Sigmoid colon (tissue), 7 donors: ENCODE data around the gene UBA6. TPM values are rescaled to one million over a fixed set of nuclear protein-coding genes. Genes with fewer than 3 reads are reported as not detected.
"Not testable (repeated sequence)": the region's sequence is repeated elsewhere in the genome, so short reads cannot be mapped to it uniquely, and the experiment has no call there.

Experiments used
- DNase-seq: peaks from one replicate; pipeline ENCODE4 v3.0.0-alpha.2; 2019
- H3K27ac ChIP-seq, 4 donors: fragments of 200-600 bp; sonication (generic); one replicate each; pipeline ENCODE4 v1.5.1; 2016 to 2019; ENCODE audit warnings: mild to moderate bottlenecking in 1 of 4
- H3K27me3 ChIP-seq, 3 donors: fragments of 200-600 bp; sonication (generic); one replicate each; pipeline ENCODE4 v1.5.1; 2019; ENCODE audit warnings: mild to moderate bottlenecking in 1 of 3
- H3K36me3 ChIP-seq, 4 donors: fragments of 200-600 bp; sonication (generic); one replicate each; pipeline ENCODE4 v1.5.1; 2016 to 2019
- H3K4me1 ChIP-seq, 4 donors: fragments of 200-600 bp; sonication (generic); one replicate each; pipeline ENCODE4 v1.5.1; 2017 to 2019
- H3K4me3 ChIP-seq, 4 donors: fragments of 200-600 bp; sonication (generic); one replicate each; pipeline ENCODE4 v1.5.1; 2017 to 2019; ENCODE audit warnings: mild to moderate bottlenecking in 2 of 4, moderate library complexity in 1 of 4
- H3K9me3 ChIP-seq, 4 donors: fragments of 200-600 bp in 3 of 4; sonication (generic) in 3 of 4; one replicate each; pipeline versions ENCODE4 v1.5.1 to v1.6.1; 2013 to 2019
- EP300 ChIP-seq, 4 donors: sonication (generic); formaldehyde crosslinking; IDR thresholded peaks; one replicate each; pipeline ENCODE4 v1.6.1; 2017; ENCODE audit warnings: antibody characterized with exemption in 4 of 4
- POLR2A ChIP-seq, 2 donors: fragments of 450-650 bp; IDR thresholded peaks; one replicate each; pipeline ENCODE4 v1.6.1; 2016; ENCODE audit warnings: antibody characterized with exemption in 2 of 2, mild to moderate bottlenecking in 2 of 2, moderate library complexity in 2 of 2
- POLR2AphosphoS5 ChIP-seq, 4 donors: sonication (generic); formaldehyde crosslinking; IDR thresholded peaks; one replicate each; pipeline ENCODE4 v1.6.1; 2017; ENCODE audit warnings: antibody characterized with exemption in 4 of 4
- WGBS, 2 donors: extraction: QIAGEN DNeasy Blood & Tissue Kit; methylation state at CpG; one replicate each; pipeline ENCODE4 v1.1.7; 2013; 5-methylcytosine and 5-hydroxymethylcytosine counted together
- intact Hi-C: fragments of 100-400 bp; cut with DNase I; formaldehyde crosslinking; loops from one replicate; pipeline ENCODE4 v1.15.1; 2023
- polyA plus RNA-seq, 3 donors: library from polyadenylated mRNA; stranded (reverse); fragments of 200-250 nt; gene quantifications; one replicate each; pipeline ENCODE4 v1.2.3, GENCODE V29; 2013
- total RNA-seq, 4 donors: library from RNA; depleted of rRNA; stranded (reverse); fragments of >200 nt; gene quantifications; one replicate each; pipeline ENCODE4 v1.1.0, GENCODE V29; 2016
- TF ChIP-seq, protein P1 (sequence below), 4 experiments: fragments of 450-650 bp in 3 of 4; fragments of 200-600 bp in 1 of 4; IDR thresholded peaks; one replicate each; pipeline ENCODE4 v1.5.1; 2016 to 2019; ENCODE audit warnings: antibody characterized with exemption in 4 of 4, mild to moderate bottlenecking in 3 of 4, moderate library complexity in 2 of 4
- donor health status: healthy with polysubstance abuse.
- donor health status: Bipolar disorder and iron deficiency.
- donor health status: healthy.

The UBA6 gene
- total and polyA plus RNA-seq, 7 donors: 4.2 to 85.0 (median 22.8) TPM

DNA sequence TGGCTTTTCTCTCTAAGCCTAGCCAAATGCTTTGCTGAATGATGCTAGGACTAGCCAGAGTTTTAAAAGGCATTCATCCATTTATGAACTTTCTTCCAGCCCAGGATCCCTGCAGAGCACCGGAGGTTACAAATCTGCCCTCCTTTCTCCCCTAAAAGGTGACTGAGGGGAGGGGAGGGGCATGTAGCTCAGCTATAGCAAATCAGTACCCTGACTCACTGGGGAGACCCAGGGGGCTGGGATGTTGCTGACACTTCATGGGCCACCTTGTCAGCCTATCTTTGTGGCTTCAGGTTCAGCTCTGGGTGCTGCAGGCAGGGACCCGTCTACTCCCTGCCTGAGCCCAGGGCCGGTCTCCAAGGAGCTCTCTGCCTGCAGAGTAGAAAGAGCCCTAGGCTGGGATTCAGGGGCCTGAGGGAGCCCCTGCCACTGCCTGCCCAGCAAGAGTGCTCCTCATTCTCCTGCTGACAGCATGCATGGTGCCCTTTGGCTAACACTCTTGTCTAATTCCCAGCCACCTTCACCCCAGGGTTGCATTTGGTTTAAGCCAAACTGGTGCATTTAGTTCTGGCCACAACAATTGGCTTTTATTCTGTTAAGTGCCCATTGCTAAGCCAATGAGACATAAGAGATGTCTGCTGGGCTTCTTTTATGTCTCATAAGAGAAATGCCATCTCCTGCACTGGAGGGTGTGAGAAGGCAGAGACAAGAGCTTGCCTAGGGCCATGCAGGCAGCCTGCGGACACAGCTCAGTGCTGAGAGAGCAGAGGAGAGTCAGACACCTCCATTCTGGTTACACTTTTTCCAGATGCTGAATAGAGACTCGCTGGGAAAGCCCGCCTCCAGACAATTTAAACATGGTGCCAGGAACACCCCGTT, 11.9 kb upstream of the UBA6 start:
- H3K4me3 ChIP-seq: no peak overlapping the region
- H3K27ac ChIP-seq: no peak overlapping the region
- 82 to 87% methylated on average over 7 of the region's 7 CpGs for WGBS, 2 donors
- DNase-seq: no peak
- TF ChIP-seq, protein P1, sequence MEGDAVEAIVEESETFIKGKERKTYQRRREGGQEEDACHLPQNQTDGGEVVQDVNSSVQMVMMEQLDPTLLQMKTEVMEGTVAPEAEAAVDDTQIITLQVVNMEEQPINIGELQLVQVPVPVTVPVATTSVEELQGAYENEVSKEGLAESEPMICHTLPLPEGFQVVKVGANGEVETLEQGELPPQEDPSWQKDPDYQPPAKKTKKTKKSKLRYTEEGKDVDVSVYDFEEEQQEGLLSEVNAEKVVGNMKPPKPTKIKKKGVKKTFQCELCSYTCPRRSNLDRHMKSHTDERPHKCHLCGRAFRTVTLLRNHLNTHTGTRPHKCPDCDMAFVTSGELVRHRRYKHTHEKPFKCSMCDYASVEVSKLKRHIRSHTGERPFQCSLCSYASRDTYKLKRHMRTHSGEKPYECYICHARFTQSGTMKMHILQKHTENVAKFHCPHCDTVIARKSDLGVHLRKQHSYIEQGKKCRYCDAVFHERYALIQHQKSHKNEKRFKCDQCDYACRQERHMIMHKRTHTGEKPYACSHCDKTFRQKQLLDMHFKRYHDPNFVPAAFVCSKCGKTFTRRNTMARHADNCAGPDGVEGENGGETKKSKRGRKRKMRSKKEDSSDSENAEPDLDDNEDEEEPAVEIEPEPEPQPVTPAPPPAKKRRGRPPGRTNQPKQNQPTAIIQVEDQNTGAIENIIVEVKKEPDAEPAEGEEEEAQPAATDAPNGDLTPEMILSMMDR (IDR thresholded peaks at IDR 0.05): no peak
- TF ChIP-seq EP300 (IDR thresholded peaks at IDR 0.05) (no peak), POLR2A (IDR thresholded peaks at IDR 0.05) (no peak), POLR2AphosphoS5 (IDR thresholded peaks at IDR 0.05) (no peak)
- H3K9me3 ChIP-seq: no peaks in the 10 kb centered on the region
- no peaks in the 10 kb centered on the region for H3K27me3 ChIP-seq
- H3K4me1 ChIP-seq: no peaks in the 10 kb centered on the region
- intact Hi-C loops: no loop called here
- no peaks in the 10 kb centered on the region for H3K36me3 ChIP-seq

DNA sequence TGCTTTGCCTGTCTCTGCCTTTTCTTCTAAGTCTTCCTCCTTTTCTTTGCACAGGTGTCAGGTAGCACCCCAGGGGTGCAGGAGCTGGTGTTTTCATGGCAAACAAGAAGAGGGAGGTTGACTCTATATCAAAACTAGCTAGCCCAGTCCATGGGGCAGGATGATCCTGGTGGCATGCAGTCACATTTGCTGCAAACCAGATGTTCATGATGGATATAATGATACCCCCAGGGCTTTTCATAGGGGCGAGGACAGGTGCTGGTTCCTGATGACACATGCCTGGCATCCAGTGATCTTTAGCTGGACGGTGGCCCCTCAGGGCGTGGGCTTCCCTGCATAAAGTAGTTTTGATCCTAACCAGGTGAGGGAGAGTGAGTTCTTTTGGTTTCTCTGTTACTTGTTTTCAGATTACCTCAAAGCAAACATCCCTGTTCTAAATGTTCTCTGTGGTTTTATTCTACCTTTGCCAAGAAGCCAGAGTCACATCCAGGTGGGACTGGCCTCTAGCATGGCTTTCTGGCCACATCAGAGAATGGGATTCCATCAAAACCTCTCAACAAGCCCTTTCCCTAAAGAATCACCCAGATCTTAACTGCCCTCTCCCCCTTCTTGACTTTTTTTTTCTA, 11.2 kb upstream of the UBA6 start:
- DNase-seq: no peak
- no peak overlapping the region for H3K4me3 ChIP-seq
- H3K27me3 ChIP-seq: no peaks in the 10 kb centered on the region
- H3K36me3 ChIP-seq: no peaks in the 10 kb centered on the region
- no peaks in the 10 kb centered on the region for H3K4me1 ChIP-seq
- no peak overlapping the region for H3K27ac ChIP-seq
- 78 to 90% methylated on average over 3 of the region's 3 CpGs for WGBS, 2 donors
- intact Hi-C loops: no loop called here
- no peaks in the 10 kb centered on the region for H3K9me3 ChIP-seq
- TF ChIP-seq EP300 (IDR thresholded peaks at IDR 0.05) (no peak), POLR2A (IDR thresholded peaks at IDR 0.05) (no peak), POLR2AphosphoS5 (IDR thresholded peaks at IDR 0.05) (no peak)
- TF ChIP-seq, protein P1 (IDR thresholded peaks at IDR 0.05): no peak

DNA sequence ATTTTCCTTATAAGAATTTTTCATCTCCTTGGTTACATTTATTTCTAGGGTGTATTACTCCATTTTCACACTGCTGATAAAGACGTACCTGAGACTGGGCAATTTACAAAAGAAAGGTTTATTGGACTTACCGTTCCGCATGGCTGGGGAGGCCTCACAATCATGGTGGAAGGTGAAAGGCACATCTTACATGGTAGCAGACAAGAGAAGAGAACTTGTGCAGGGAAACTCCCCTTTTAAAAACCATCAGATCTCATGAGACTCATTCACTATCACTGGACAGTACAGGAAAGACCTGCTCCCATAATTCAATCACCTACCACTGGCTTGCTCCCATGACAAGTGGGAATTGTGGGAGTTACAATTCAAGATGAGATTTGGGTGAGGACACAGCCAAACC, 5.7 kb upstream of the UBA6 start:
- H3K27me3 ChIP-seq, H3K4me3 ChIP-seq, H3K27ac ChIP-seq, H3K4me1 ChIP-seq, H3K9me3 ChIP-seq, DNase-seq, intact Hi-C loops, H3K36me3 ChIP-seq: not testable (repeated sequence)
- 96 to 97% methylated on average over 3 of the region's 3 CpGs for WGBS, 2 donors

DNA sequence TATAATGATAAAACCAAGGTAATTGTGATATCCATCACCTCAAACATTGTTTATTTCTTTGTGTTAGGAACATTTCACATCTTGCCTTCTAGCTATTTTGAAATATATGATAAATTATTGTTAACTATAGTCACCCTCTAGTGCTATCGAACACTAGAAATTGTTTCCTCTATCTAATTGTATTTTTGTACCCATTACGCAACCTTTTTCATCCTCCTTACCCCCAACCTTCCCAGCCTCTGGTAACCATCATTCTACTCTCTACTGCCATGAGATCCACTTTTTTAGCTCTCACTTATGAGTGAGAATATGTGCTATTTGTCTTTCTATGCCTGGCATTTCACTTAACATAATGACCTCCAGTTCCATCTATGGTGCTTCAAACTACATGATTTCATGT, 3.9 kb upstream of the UBA6 start:
- Histone ChIP-seq H3K4me3 (no peak overlapping the region), H3K9me3 (no peaks in the 10 kb centered on the region), H3K27ac (no peak overlapping the region), H3K27me3 (no peaks in the 10 kb centered on the region), H3K36me3 (no peaks in the 10 kb centered on the region), H3K4me1 (peaks cover 0 to 16% (median 11%) of the 10 kb centered on the region in 4 donors)
- 97% methylated on average over 2 of the region's 2 CpGs for WGBS, 2 donors
- no peak for TF ChIP-seq EP300 (IDR thresholded peaks at IDR 0.05)
- no peak for TF ChIP-seq POLR2AphosphoS5 (IDR thresholded peaks at IDR 0.05)
- TF ChIP-seq POLR2A (IDR thresholded peaks at IDR 0.05): no peak
- TF ChIP-seq, protein P1 (IDR thresholded peaks at IDR 0.05): no peak
- intact Hi-C loops: no loop called here
- no peak for DNase-seq

DNA sequence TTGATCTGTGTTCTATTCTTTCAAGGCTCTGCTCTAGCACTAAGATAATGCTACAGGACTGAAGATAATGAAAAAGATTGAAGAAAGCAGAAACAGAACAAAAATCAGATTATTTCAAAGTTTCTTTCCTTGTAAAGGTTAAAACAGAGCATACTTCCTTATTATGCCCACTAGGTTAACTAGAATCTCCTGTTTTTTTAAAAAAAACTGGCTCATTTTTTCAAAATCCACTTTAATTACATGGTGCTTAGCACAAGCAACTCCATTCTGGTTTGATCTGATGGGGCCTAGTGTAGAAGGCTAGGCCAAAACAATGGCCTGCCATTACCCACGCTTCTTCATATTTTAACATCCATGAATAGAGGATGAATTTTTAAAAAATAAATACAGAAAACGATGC, 1.2 kb upstream of the UBA6 start:
- H3K36me3 ChIP-seq: no peaks in the 10 kb centered on the region
- H3K27me3 ChIP-seq: no peaks in the 10 kb centered on the region
- intact Hi-C loops: no loop called here

More for the DNA sequence above, 1.2 kb upstream of the UBA6 start:
- TF ChIP-seq POLR2AphosphoS5 (IDR thresholded peaks at IDR 0.05): no peak
- TF ChIP-seq POLR2A (IDR thresholded peaks at IDR 0.05): no peak
- TF ChIP-seq EP300 (IDR thresholded peaks at IDR 0.05): no peak
- TF ChIP-seq, protein P1 (IDR thresholded peaks at IDR 0.05): no peak
- Histone ChIP-seq H3K4me1 (peaks cover 0 to 23% (median 14%) of the 10 kb centered on the region in 4 donors), H3K9me3 (no peaks in the 10 kb centered on the region), H3K4me3 (peak overlapping the region in 2 of 4 donors; percentile 91 to 92), H3K27ac (no peak overlapping the region)
- no peak for DNase-seq
- WGBS, 2 donors: 95 to 96% methylated on average over 2 of the region's 2 CpGs
